Ishikawa (cell line): Measurements from ENCODE around the gene USP20.

Source experiments
- CEBPB ChIP-seq: IDR thresholded peaks from 2 replicates; pipeline ENCODE4 v1.6.1; 2012
- CREB1 ChIP-seq: IDR thresholded peaks from 2 replicates; pipeline ENCODE4 v1.6.1; 2012; ENCODE audit warnings: low read depth
- EGR1 ChIP-seq: IDR thresholded peaks from 2 replicates; pipeline ENCODE4 v1.6.1; 2012
- EP300 ChIP-seq: IDR thresholded peaks from 2 replicates; pipeline ENCODE4 v1.6.1; 2012; ENCODE audit warnings: borderline replicate concordance
- FOXM1 ChIP-seq: IDR thresholded peaks from 2 replicates; pipeline ENCODE4 v1.6.1; 2012; ENCODE audit warnings: low read depth, borderline replicate concordance
- MAX ChIP-seq: IDR thresholded peaks from 2 replicates; pipeline ENCODE4 v1.6.1; 2012
- NFIC ChIP-seq: IDR thresholded peaks from 2 replicates; pipeline ENCODE4 v1.6.1; 2012
- RAD21 ChIP-seq: IDR thresholded peaks from 2 replicates; pipeline ENCODE4 v1.6.1; 2012; ENCODE audit warnings: low read depth
- REST ChIP-seq: IDR thresholded peaks from 2 replicates; pipeline ENCODE4 v1.6.1; 2012; ENCODE audit warnings: low read depth, mild to moderate bottlenecking
- TAF1 ChIP-seq: IDR thresholded peaks from 2 replicates; pipeline ENCODE4 v1.6.1; 2012; ENCODE audit warnings: low read depth, mild to moderate bottlenecking
- TCF12 ChIP-seq: IDR thresholded peaks from 2 replicates; pipeline ENCODE4 v1.6.1; 2012; ENCODE audit warnings: low read depth
- TEAD4 ChIP-seq: IDR thresholded peaks from 2 replicates; pipeline ENCODE4 v1.6.1; 2012
- YY1 ChIP-seq: IDR thresholded peaks from 2 replicates; pipeline ENCODE4 v1.6.1; 2012; ENCODE audit warnings: low read depth
- ZBTB7A ChIP-seq: IDR thresholded peaks from 2 replicates; pipeline ENCODE4 v1.6.1; 2012; ENCODE audit warnings: low read depth
- TF ChIP-seq, protein P1 (sequence below): IDR thresholded peaks from 2 replicates; pipeline ENCODE4 v1.6.1; 2012

Gene USP20

DNA sequence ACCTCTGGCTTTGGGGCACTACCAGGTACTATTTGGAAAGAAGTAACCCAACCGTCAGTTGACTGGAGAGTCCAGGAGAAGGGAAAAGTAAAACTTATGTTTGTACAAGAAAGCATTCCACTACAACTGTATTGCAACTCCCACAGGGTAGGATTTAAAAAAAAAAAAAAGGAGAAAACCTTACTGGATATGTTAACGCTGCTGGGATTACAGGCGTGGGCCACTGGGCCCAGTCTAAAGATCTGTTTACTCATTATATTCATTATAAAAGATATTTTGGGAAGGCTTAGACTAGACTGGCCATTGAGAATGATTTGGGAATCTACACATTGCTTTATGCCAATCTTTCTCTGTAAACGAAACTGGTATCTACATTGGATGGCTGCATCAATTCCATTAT is 86.6 kb downstream of the USP20 start:
- TF ChIP-seq FOXM1: no peak
- no peak for TF ChIP-seq REST
- no peak for TF ChIP-seq YY1
- TF ChIP-seq EP300: no peak
- no peak for TF ChIP-seq MAX
- TF ChIP-seq TEAD4: no peak
- TF ChIP-seq NFIC: no peak
- no peak for TF ChIP-seq TCF12
- TF ChIP-seq EGR1: no peak
- no peak for TF ChIP-seq RAD21
- TF ChIP-seq, protein P1, sequence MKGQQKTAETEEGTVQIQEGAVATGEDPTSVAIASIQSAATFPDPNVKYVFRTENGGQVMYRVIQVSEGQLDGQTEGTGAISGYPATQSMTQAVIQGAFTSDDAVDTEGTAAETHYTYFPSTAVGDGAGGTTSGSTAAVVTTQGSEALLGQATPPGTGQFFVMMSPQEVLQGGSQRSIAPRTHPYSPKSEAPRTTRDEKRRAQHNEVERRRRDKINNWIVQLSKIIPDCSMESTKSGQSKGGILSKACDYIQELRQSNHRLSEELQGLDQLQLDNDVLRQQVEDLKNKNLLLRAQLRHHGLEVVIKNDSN: no peak

GRCh38 chr9:129923589-129923988 is 88.3 kb downstream of the USP20 start:
- TF ChIP-seq REST (no peak), EP300 (no peak), TAF1 (no peak), ZBTB7A (no peak), RAD21 (no peak), FOXM1 (no peak), EGR1 (no peak), YY1 (no peak), TCF12 (no peak), NFIC (no peak), CEBPB (no peak), TEAD4 (no peak), MAX (no peak), CREB1 (no peak)
- TF ChIP-seq, protein P1: no peak

GRCh38 chr9:129929496-129930125 is 94.4 kb downstream of the USP20 start:
- TF ChIP-seq YY1: no peak
- TF ChIP-seq, protein P1: no peak
- no peak for TF ChIP-seq REST
- TF ChIP-seq CEBPB: no peak
- no peak for TF ChIP-seq TCF12
- TF ChIP-seq NFIC: no peak
- no peak for TF ChIP-seq FOXM1
- TF ChIP-seq RAD21: no peak
- no peak for TF ChIP-seq TEAD4
- TF ChIP-seq ZBTB7A: no peak
- TF ChIP-seq CREB1: no peak
- TF ChIP-seq TAF1: no peak
- TF ChIP-seq EP300: no peak
- no peak for TF ChIP-seq EGR1
- no peak for TF ChIP-seq MAX

GRCh38 chr9:129930743-129931142 is 95.5 kb downstream of the USP20 start:
- TF ChIP-seq RAD21: no peak
- TF ChIP-seq EGR1: no peak
- no peak for TF ChIP-seq YY1
- TF ChIP-seq TEAD4: no peak
- no peak for TF ChIP-seq ZBTB7A
- TF ChIP-seq REST: no peak
- TF ChIP-seq CEBPB: no peak
- TF ChIP-seq EP300: no peak
- no peak for TF ChIP-seq CREB1
